LNCaP clone FGC (cell line): ENCODE data around the gene SOX4.

Experiments used
- DNase-seq: peaks from one replicate; pipeline ENCODE4 v3.0.0-alpha.2; 2011; ENCODE audit warnings: low read depth
- H3K4me3 ChIP-seq: 2 replicates; pipeline ENCODE4 v1.5.1; 2011; ENCODE audit warnings: mild to moderate bottlenecking, low read depth, low read length, control low read depth
- CTCF ChIP-seq: IDR thresholded peaks from 2 replicates; pipeline ENCODE4 v1.5.1; 2012; ENCODE audit warnings: mild to moderate bottlenecking; ENCODE audit not compliant: control insufficient read depth, insufficient read depth; ENCODE audit errors: extremely low read depth

SOX4 gene

GRCh38 chr6:21613809-21614208 is 20.3 kb downstream of the SOX4 start:
- TF ChIP-seq CTCF: no peak
- peak; percentile 87 for DNase-seq
- H3K4me3 ChIP-seq: no peak overlapping the region

DNA sequence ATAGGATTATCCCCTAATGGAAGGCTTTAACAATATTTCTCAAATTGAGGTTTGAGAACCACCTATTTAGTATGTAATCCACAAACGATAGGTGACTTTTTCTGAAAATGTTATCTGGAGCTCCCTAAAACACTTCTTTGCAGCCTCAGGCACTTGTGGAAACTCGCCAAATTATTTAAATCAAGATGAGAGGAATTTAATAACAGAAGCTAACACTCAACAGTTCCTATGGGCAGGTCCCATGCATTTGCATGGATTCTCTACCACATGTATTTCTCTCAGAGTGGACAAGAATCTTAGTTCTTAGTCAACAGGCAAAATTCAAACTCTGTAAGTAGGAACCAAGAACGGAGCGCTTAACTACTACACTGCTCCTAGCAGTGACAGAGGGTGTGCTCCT is 20.7 kb downstream of the SOX4 start:
- DNase-seq: no peak
- no peak overlapping the region for H3K4me3 ChIP-seq
- TF ChIP-seq CTCF: no peak

DNA sequence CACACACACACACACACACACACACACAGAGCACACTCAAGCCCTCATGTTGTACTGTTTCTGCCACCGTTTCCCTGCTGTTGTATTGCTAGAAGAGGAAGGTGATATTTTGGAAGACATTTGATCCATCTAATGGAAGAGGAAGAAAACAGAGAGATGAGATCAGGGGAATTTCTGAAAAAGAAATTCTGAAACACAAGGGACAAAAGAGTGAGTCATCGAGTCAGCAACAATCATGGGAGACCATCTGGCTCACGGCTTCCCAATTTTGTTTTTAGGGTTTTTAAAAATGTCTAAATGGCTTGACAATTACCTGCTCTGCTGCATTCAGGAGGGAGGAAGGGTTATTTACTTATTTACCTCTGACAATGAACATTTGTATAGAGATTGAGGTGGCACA is 22.0 kb downstream of the SOX4 start:
- TF ChIP-seq CTCF: no peak
- no peak overlapping the region for H3K4me3 ChIP-seq
- no peak for DNase-seq

DNA sequence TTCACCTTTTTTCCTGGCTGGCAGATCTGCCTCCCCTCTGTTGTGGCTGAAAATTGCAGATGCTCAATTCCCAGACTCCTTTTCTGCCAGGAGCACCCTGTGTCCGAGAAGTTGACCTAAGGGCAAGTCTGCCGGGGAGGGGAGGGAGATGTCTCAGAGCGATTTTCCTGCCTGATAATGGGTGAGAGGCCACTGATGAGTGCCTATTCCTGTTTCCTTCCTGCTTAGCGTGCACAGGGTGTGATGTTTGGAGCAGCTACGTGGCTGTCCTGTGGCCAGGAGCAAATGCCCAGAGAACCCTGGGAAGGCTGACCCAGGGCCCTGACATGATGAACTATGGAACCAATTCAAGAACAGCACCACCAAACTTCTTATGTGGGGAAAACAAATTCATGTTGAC is 22.5 kb downstream of the SOX4 start:
- no peak for TF ChIP-seq CTCF
- no peak for DNase-seq
- no peak overlapping the region for H3K4me3 ChIP-seq

- no peak overlapping the region for H3K4me3 ChIP-seq
- DNase-seq: no peak
- no peak for TF ChIP-seq CTCF
Observed at GRCh38 chr6:21625642-21626041, 32.1 kb downstream of the SOX4 start.

- TF ChIP-seq CTCF: no peak
- H3K4me3 ChIP-seq: no peak overlapping the region
- no peak for DNase-seq
Observed at GRCh38 chr6:21626756-21627155, 33.2 kb downstream of the SOX4 start.

DNA sequence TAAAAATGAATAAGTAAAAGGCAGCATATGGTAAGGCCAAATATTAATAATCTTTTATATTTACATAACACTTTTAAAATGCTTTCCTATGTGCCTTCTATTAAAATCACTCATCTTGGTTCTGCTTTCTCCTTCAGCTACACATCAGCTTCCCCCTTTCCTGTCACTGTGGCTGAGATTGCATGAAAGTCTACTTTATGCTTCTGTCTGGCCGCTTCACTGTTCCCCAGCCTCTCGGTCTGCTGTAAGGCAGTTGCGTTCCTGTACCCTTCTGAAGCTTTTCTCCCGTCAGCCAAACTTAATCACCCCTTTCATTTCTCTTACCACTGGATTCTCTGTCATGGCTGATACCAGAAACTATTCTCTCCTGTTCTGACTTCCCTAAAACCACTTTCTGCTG is 34.6 kb downstream of the SOX4 start:
- no peak for DNase-seq
- no peak for TF ChIP-seq CTCF
- no peak overlapping the region for H3K4me3 ChIP-seq
